Ovary (tissue), 3 donors: Measurements from ENCODE around the gene CCDC83.

Experiments
- CTCF ChIP-seq, 3 donors: fragments of 450-650 bp in 2 of 3; fragments of 200-600 bp in 1 of 3; IDR thresholded peaks; one replicate each; pipeline versions ENCODE4 v1.5.1 to v1.8.0; 2016 to 2022; ENCODE audit warnings: antibody characterized with exemption in 3 of 3, mild to moderate bottlenecking in 1 of 3
- POLR2A ChIP-seq: fragments of 450-650 bp; IDR thresholded peaks from one replicate; pipeline ENCODE4 v1.6.1; 2017; ENCODE audit warnings: antibody characterized with exemption, mild to moderate bottlenecking, moderate library complexity
- donor health status: DM: no; HTN: no; CAD: no.

GRCh38 chr11:85848556-85848955 is 6.6 kb upstream of the CCDC83 start:
- TF ChIP-seq CTCF (IDR thresholded peaks at IDR 0.05) (no peak), POLR2A (no peak)
